Colonic mucosa (tissue), 4 donors: ENCODE results near the gene SEPTIN2. TPM values are rescaled to one million over a fixed set of nuclear protein-coding genes. Genes with fewer than 3 reads are reported as not detected.

Experiments used
- DNase-seq: peaks from one replicate; pipeline ENCODE4 v3.0.0-alpha.2; 2020
- H3K27ac ChIP-seq: fragments of 200-600 bp; one replicate; pipeline ENCODE4 v1.8.0; 2021
- H3K27me3 ChIP-seq: fragments of 200-600 bp; one replicate; pipeline ENCODE4 v1.8.0; 2021
- H3K36me3 ChIP-seq: fragments of 200-600 bp; one replicate; pipeline ENCODE4 v1.8.0; 2021
- H3K4me1 ChIP-seq: fragments of 200-600 bp; one replicate; pipeline ENCODE4 v1.8.0; 2021; ENCODE audit warnings: mild to moderate bottlenecking
- H3K4me3 ChIP-seq: fragments of 200-600 bp; one replicate; pipeline ENCODE4 v1.8.0; 2021
- H3K9ac ChIP-seq, 2 donors: one replicate each; pipeline ENCODE4 v1.7.0; 2013; ENCODE audit warnings: control low read depth in 2 of 2, low read depth in 2 of 2, low read length in 2 of 2
- H3K9me3 ChIP-seq: fragments of 200-600 bp; one replicate; pipeline ENCODE4 v1.8.0; 2021
- CTCF ChIP-seq: fragments of 200-600 bp; IDR thresholded peaks from one replicate; pipeline ENCODE4 v1.8.0; 2022; ENCODE audit warnings: antibody characterized with exemption, mild to moderate bottlenecking
- intact Hi-C: fragments of 100-400 bp; cut with DNase I; formaldehyde crosslinking; loops from one replicate; pipeline ENCODE4 v1.14.1; 2022
- total RNA-seq, 2 donors: library from RNA; stranded (reverse); fragmentation: NEBNext Ultra II Directional in 1 of 2; extraction: Animal tissue kit (Norgen Biotek cat#: 25700) in 1 of 2; gene quantifications; one replicate each; pipeline ENCODE4 v1.2.1, GENCODE V29; 2021
- donor health status: healthy.
- donor health status: DM: no; HTN: no; CAD: no.
- donor health status: DM: no; HTN: no; CAD: no.

Gene SEPTIN2
- total RNA-seq, 2 donors from 2014 or later = 196 to 244 TPM

GRCh38 chr2:241295326-241296095, 20.2 kb upstream of the SEPTIN2 start:
- H3K27ac ChIP-seq = no peak overlapping the region
- no peaks in the 10 kb centered on the region for H3K9me3 ChIP-seq
- H3K4me3 ChIP-seq = no peak overlapping the region
- H3K36me3 ChIP-seq = no peaks in the 10 kb centered on the region
- H3K9ac ChIP-seq = no peak overlapping the region
- DNase-seq = no peak
- no peaks in the 10 kb centered on the region for H3K27me3 ChIP-seq
- TF ChIP-seq CTCF = no peak
- intact Hi-C loops = no loop called here
- H3K4me1 ChIP-seq = no peaks in the 10 kb centered on the region

GRCh38 chr2:241296767-241297166, 19.0 kb upstream of the SEPTIN2 start:
- no peak overlapping the region for H3K9ac ChIP-seq
- intact Hi-C loops = no loop called here
- no peak for TF ChIP-seq CTCF
- no peak for DNase-seq
- no peak overlapping the region for H3K27ac ChIP-seq
- H3K36me3 ChIP-seq = no peaks in the 10 kb centered on the region
- H3K4me3 ChIP-seq = no peak overlapping the region
- H3K27me3 ChIP-seq = no peaks in the 10 kb centered on the region
- no peaks in the 10 kb centered on the region for H3K4me1 ChIP-seq
- no peaks in the 10 kb centered on the region for H3K9me3 ChIP-seq

- Histone ChIP-seq H3K4me1 (no peaks in the 10 kb centered on the region), H3K4me3 (no peak overlapping the region), H3K9ac (no peak overlapping the region), H3K36me3 (no peaks in the 10 kb centered on the region), H3K9me3 (no peaks in the 10 kb centered on the region), H3K27ac (no peak overlapping the region), H3K27me3 (no peaks in the 10 kb centered on the region)
- no peak for DNase-seq
- TF ChIP-seq CTCF = no peak
- intact Hi-C loops = no loop called here
Measured at GRCh38 chr2:241298673-241299072, 17.1 kb upstream of the SEPTIN2 start.

GRCh38 chr2:241300000-241300399, 15.7 kb upstream of the SEPTIN2 start:
- intact Hi-C loops = no loop called here
- Histone ChIP-seq H3K9ac (no peak overlapping the region), H3K4me1 (no peaks in the 10 kb centered on the region), H3K4me3 (no peak overlapping the region), H3K9me3 (no peaks in the 10 kb centered on the region), H3K36me3 (no peaks in the 10 kb centered on the region), H3K27me3 (no peaks in the 10 kb centered on the region), H3K27ac (no peak overlapping the region)
- TF ChIP-seq CTCF = no peak
- DNase-seq = no peak

GRCh38 chr2:241302083-241302482, 13.6 kb upstream of the SEPTIN2 start:
- TF ChIP-seq CTCF = no peak
- H3K27me3 ChIP-seq = no peaks in the 10 kb centered on the region
- no peak overlapping the region for H3K4me3 ChIP-seq
- no peaks in the 10 kb centered on the region for H3K36me3 ChIP-seq
- H3K27ac ChIP-seq = no peak overlapping the region
- no peaks in the 10 kb centered on the region for H3K4me1 ChIP-seq
- no peak overlapping the region for H3K9ac ChIP-seq
- H3K9me3 ChIP-seq = no peaks in the 10 kb centered on the region
- DNase-seq = no peak
- intact Hi-C loops = no loop called here
